Tibial artery (tissue), 4 donors: ENCODE results near the gene UBE2L3.
"Not testable (repeated sequence)": the region's sequence is repeated elsewhere in the genome, so short reads cannot be mapped to it uniquely, and the experiment has no call there.

Source experiments
- DNase-seq, 2 donors: peaks; one replicate each; pipeline ENCODE4 v3.0.0-alpha.2; 2019
- H3K27ac ChIP-seq, 2 donors: fragments of 200-600 bp; sonication (generic) in 1 of 2; 1 replicate in 1 of 2; 2 replicates in 1 of 2; pipeline ENCODE4 v1.5.1; 2018 to 2019; ENCODE audit warnings: mild to moderate bottlenecking in 1 of 2
- H3K27me3 ChIP-seq, 2 donors: fragments of 200-600 bp; sonication (generic) in 1 of 2; one replicate each; pipeline versions ENCODE4 v1.5.1 to v1.6.0; 2016 to 2019
- H3K36me3 ChIP-seq, 3 donors: fragments of 200-600 bp; sonication (generic) in 2 of 3; one replicate each; pipeline ENCODE4 v1.5.1; 2016 to 2019; ENCODE audit warnings: mild to moderate bottlenecking in 2 of 3
- H3K4me1 ChIP-seq, 4 donors: fragments of 200-600 bp; sonication (generic) in 2 of 4; 1 replicate in 3 of 4; 2 replicates in 1 of 4; pipeline ENCODE4 v1.5.1; 2016 to 2019
- H3K4me3 ChIP-seq, 2 donors: fragments of 200-600 bp; sonication (generic) in 1 of 2; 1 replicate in 1 of 2; 2 replicates in 1 of 2; pipeline ENCODE4 v1.5.1; 2018 to 2019; ENCODE audit warnings: mild to moderate bottlenecking in 2 of 2
- H3K9me3 ChIP-seq, 3 donors: fragments of 200-600 bp; sonication (generic) in 1 of 3; one replicate each; pipeline ENCODE4 v1.5.1; 2016 to 2019
- intact Hi-C: fragments of 100-400 bp; cut with DNase I; formaldehyde crosslinking; loops from one replicate; pipeline ENCODE4 v1.15.0; 2023; ENCODE audit warnings: low total_unique reads
- TF ChIP-seq, protein P1 (sequence below), 2 experiments: fragments of 200-600 bp in 1 of 2; fragments of 450-650 bp in 1 of 2; IDR thresholded peaks; one replicate each; pipeline ENCODE4 v1.5.1; 2017 to 2019; ENCODE audit warnings: antibody characterized with exemption in 2 of 2, mild to moderate bottlenecking in 1 of 2, moderate library complexity in 1 of 2

The UBE2L3 gene

DNA sequence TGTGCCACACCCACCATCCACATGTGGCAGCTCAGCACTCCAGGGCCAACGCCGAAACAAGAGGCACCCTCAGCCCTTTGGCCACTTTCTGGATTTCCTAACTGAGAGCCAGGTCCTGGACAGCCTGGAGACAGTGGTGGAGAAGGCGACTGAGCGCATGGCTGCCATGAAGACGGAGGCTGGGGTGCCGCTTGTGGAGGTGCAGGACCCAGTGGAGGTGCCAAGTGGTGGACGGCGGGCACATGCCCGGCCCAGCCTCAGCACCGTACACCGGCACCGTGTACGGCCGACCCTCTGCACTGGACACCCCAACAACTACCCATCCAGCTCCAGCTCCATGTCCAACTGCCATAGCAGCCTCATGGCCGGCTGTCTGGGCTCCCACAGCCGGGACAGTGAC lies 66.6 kb downstream of the UBE2L3 start:
- Histone ChIP-seq H3K4me3 (no peak overlapping the region), H3K9me3 (no peaks in the 10 kb centered on the region), H3K27ac (no peak overlapping the region), H3K36me3 (no peaks in the 10 kb centered on the region), H3K4me1 (peaks cover 0 to 7% (median 5%) of the 10 kb centered on the region in 4 donors), H3K27me3 (no peaks in the 10 kb centered on the region)
- intact Hi-C loops: no loop called here
- DNase-seq: no peak
- TF ChIP-seq, protein P1, sequence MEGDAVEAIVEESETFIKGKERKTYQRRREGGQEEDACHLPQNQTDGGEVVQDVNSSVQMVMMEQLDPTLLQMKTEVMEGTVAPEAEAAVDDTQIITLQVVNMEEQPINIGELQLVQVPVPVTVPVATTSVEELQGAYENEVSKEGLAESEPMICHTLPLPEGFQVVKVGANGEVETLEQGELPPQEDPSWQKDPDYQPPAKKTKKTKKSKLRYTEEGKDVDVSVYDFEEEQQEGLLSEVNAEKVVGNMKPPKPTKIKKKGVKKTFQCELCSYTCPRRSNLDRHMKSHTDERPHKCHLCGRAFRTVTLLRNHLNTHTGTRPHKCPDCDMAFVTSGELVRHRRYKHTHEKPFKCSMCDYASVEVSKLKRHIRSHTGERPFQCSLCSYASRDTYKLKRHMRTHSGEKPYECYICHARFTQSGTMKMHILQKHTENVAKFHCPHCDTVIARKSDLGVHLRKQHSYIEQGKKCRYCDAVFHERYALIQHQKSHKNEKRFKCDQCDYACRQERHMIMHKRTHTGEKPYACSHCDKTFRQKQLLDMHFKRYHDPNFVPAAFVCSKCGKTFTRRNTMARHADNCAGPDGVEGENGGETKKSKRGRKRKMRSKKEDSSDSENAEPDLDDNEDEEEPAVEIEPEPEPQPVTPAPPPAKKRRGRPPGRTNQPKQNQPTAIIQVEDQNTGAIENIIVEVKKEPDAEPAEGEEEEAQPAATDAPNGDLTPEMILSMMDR (IDR thresholded peaks at IDR 0.05): no peak

DNA sequence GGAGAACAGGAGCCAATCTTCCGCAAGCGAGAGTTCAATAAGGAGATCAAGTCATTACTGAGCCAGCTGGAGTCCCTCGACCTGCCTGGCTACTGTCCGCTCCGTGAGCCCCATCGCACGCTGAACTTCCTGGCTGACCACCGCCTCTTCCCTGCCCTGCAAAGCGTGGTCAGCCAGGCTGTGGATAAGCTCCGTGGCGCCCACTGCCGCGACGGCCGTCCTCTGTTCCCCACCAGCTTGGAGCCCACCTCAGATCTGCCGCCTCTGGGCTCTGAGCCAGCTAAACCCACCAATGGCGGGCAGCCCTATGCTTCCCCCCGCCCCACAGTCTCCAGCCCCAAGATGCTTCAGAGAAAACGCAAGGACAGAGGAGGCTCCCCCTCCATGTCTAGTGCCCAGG lies 67.3 kb downstream of the UBE2L3 start:
- intact Hi-C loops: no loop called here
- H3K9me3 ChIP-seq: no peaks in the 10 kb centered on the region
- H3K36me3 ChIP-seq: no peaks in the 10 kb centered on the region
- DNase-seq: no peak
- H3K4me1 ChIP-seq: peaks cover 0 to 4% (median 2%) of the 10 kb centered on the region in 4 donors
- H3K4me3 ChIP-seq: no peak overlapping the region
- H3K27ac ChIP-seq: no peak overlapping the region
- TF ChIP-seq, protein P1 (IDR thresholded peaks at IDR 0.05): no peak
- H3K27me3 ChIP-seq: no peaks in the 10 kb centered on the region

DNA sequence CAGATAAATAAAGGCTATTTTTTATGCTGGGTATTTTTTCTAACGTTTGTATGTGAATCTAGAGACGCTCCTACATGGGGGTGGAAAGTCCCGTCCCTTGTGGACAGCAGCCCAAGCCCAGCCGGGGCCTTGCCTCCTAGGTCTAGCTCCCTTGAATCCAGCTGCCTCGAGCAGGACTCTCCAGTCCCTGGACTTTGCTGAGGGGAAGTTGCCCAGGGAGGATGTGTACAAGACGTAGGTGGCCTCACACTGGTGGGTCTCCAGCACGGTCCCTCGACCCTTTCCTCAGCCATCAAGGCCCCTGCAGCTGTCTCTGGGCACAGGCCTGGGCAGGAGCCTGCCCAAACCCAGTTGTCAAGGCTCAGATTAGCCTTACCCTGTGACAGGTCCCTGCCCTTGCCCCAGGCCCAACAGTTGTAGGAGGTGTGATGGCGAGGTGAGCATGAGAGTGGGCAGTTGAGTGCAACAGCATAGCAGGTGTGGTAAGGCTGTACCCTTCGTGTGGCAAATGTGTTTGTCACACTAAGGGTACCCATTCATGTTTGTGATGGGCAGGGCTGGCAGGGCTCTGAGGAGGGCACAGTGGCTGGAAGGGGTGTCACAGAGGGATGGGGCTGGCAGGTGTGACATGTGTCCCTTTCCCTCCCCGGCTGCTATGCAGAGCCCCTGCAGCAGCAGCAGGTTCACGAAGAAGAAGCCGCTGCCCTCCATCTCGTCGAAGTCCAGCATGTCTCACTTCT lies 68.4 kb downstream of the UBE2L3 start:
- no peaks in the 10 kb centered on the region for H3K9me3 ChIP-seq
- H3K4me1 ChIP-seq: peaks cover 0 to under 1% (median under 1%) of the 10 kb centered on the region in 4 donors
- no peaks in the 10 kb centered on the region for H3K27me3 ChIP-seq
- H3K4me3 ChIP-seq: no peak overlapping the region
- intact Hi-C loops: no loop called here
- H3K36me3 ChIP-seq: no peaks in the 10 kb centered on the region
- DNase-seq: no peak
- TF ChIP-seq, protein P1 (IDR thresholded peaks at IDR 0.05): no peak
- H3K27ac ChIP-seq: no peak overlapping the region

DNA sequence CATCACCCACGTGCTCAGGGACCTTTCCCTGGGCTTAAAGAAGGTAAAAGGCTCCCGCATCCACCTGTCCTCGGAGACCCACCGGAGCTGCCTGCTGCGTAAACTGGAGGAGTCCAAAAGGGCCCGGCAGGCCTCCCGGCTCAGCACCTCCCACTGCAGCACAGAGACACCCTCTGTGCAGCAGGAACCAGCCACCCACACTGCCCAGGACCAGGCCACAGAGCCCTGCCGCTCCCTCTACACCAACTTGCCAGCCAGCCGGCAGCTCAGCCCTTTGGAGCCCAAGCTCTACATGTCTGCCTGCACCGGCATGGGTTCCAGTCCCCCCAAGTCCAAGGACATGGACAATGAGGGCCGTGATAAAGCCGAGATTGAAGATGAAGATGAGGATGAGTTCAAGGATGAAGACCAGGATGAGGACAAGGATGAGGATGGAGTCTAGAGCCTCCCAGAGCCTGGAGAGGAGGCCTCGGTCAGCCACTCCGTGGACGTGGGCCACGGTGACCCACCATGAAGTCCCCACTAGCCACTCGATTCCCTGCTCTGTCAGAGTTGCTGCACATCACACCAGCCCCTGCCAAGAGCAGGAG lies 69.2 kb downstream of the UBE2L3 start:
- Histone ChIP-seq H3K27ac (no peak overlapping the region), H3K9me3 (no peaks in the 10 kb centered on the region), H3K36me3 (no peaks in the 10 kb centered on the region), H3K4me3 (no peak overlapping the region), H3K4me1 (peaks cover 0 to 8% (median 7%) of the 10 kb centered on the region in 4 donors), H3K27me3 (no peaks in the 10 kb centered on the region)
- TF ChIP-seq, protein P1 (IDR thresholded peaks at IDR 0.05): no peak
- intact Hi-C loops: no loop called here
- no peak for DNase-seq

DNA sequence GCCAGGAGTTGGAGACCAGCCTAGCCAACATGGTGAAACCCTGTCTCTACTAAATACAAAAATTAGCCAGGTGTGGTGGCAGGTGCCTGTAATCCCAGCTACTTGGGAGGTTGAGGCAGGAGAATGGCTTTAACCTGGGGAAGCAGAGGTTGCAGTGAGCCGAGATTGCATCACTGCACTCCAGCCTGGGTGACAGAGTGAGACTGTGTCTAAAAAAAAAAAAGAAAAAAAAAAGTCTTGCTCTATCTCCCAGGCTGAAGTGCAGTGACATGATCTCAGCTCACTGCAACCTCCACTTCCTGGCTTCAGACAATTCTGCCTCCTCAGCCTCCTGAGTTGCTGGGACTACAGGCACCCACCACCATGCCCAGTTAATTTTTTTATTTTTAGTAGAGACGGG lies 69.9 kb downstream of the UBE2L3 start:
- H3K4me3 ChIP-seq, H3K27ac ChIP-seq, H3K36me3 ChIP-seq, H3K27me3 ChIP-seq, H3K9me3 ChIP-seq, DNase-seq, intact Hi-C loops, H3K4me1 ChIP-seq: not testable (repeated sequence)

DNA sequence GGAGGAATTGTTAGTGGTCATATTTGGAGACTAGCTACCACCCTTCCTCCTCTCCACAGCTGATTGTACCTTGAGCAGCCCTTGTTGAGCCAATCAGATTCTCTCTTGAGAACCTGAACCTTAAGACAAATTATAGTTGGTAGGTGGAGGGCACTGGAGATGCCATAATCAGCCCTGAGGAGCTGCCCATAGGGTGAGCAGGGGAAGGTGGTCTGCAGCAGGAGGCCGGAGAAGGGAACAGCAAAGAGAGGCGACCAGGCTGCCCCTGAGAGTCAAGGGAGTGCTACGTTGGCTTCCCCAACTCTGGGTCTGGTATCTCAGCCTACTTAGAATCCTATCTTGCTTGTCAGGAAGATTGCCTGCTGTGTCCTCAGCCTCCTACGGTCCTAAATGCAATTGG lies 71.8 kb downstream of the UBE2L3 start:
- H3K36me3 ChIP-seq: no peaks in the 10 kb centered on the region
- H3K4me3 ChIP-seq: no peak overlapping the region
- no peaks in the 10 kb centered on the region for H3K27me3 ChIP-seq
- H3K4me1 ChIP-seq: peaks cover 0 to 21% (median 21%) of the 10 kb centered on the region in 4 donors
- H3K9me3 ChIP-seq: no peaks in the 10 kb centered on the region
- TF ChIP-seq, protein P1 (IDR thresholded peaks at IDR 0.05): no peak
- intact Hi-C loops: no loop called here
- H3K27ac ChIP-seq: no peak overlapping the region
- no peak for DNase-seq
